ENCODE measurements around the gene C2CD2.
A peak's percentile ranks its signal among the peaks of the same experiment; 100 is the strongest.

The C2CD2 gene

GRCh38 chr21:41914965-41915364 lies 38.9 kb downstream of the C2CD2 start:
- DNase-seq (ENCODE audit: low read depth in 3 of 3, low spot score in 1 of 3): no peak

GRCh38 chr21:41914358-41914757 lies 39.5 kb downstream of the C2CD2 start:
- DNase-seq (ENCODE audit: low read depth in 3 of 3, low spot score in 1 of 3): no peak

GRCh38 chr21:41913230-41913629 lies 40.6 kb downstream of the C2CD2 start:
- no peak for DNase-seq (ENCODE audit: low read depth in 3 of 3, low spot score in 1 of 3)

- no peak for DNase-seq (ENCODE audit: low read depth in 3 of 3, low spot score in 1 of 3)
Measured at GRCh38 chr21:41908829-41909228, 45.0 kb downstream of the C2CD2 start.

- no peak for DNase-seq (ENCODE audit: low read depth in 3 of 3, low spot score in 1 of 3)
Measured at GRCh38 chr21:41907496-41908258, 46.1 kb downstream of the C2CD2 start.

- no peak for DNase-seq (ENCODE audit: low read depth in 3 of 3, low spot score in 1 of 3)
Measured at GRCh38 chr21:41906770-41907169, 47.0 kb downstream of the C2CD2 start.

GRCh38 chr21:41903559-41904351 lies 50.1 kb downstream of the C2CD2 start:
- no peak for DNase-seq (ENCODE audit: low read depth in 3 of 3, low spot score in 1 of 3)

- DNase-seq (ENCODE audit: low read depth in 3 of 3, low spot score in 1 of 3): no peak
Measured at GRCh38 chr21:41902946-41903345, 50.9 kb downstream of the C2CD2 start.

GRCh38 chr21:41901782-41902181 lies 52.0 kb downstream of the C2CD2 start:
- no peak for DNase-seq (ENCODE audit: low read depth in 3 of 3, low spot score in 1 of 3)

- DNase-seq (ENCODE audit: low read depth in 3 of 3, low spot score in 1 of 3): no peak
Measured at GRCh38 chr21:41901099-41901498, 52.7 kb downstream of the C2CD2 start.

GRCh38 chr21:41900401-41900800 lies 53.4 kb downstream of the C2CD2 start:
- DNase-seq (ENCODE audit: low read depth in 3 of 3, low spot score in 1 of 3): no peak

- no peak for DNase-seq (ENCODE audit: low read depth in 3 of 3, low spot score in 1 of 3)
Measured at GRCh38 chr21:41899426-41900202, 54.2 kb downstream of the C2CD2 start.

GRCh38 chr21:41898998-41899397 lies 54.8 kb downstream of the C2CD2 start:
- no peak for DNase-seq (ENCODE audit: low read depth in 3 of 3, low spot score in 1 of 3)

- DNase-seq (ENCODE audit: low read depth in 3 of 3, low spot score in 1 of 3): no peak
Measured at GRCh38 chr21:41897700-41898099, 56.1 kb downstream of the C2CD2 start.

GRCh38 chr21:41897047-41897669 lies 56.7 kb downstream of the C2CD2 start:
- DNase-seq (ENCODE audit: low read depth in 3 of 3, low spot score in 1 of 3): no peak

- peak; percentile 11 to 26 (median 15) for DNase-seq (ENCODE audit: low read depth in 3 of 3, low spot score in 1 of 3)
Measured at GRCh38 chr21:41895643-41896493, 58.0 kb downstream of the C2CD2 start.

- no peak for DNase-seq (ENCODE audit: low read depth in 3 of 3, low spot score in 1 of 3)
Measured at GRCh38 chr21:41894922-41895557, 58.8 kb downstream of the C2CD2 start.

GRCh38 chr21:41894511-41894910 lies 59.3 kb downstream of the C2CD2 start:
- no peak for DNase-seq (ENCODE audit: low read depth in 3 of 3, low spot score in 1 of 3)

GRCh38 chr21:41892726-41893125 lies 61.1 kb downstream of the C2CD2 start:
- no peak for DNase-seq (ENCODE audit: low read depth in 3 of 3, low spot score in 1 of 3)

- DNase-seq (ENCODE audit: low read depth in 3 of 3, low spot score in 1 of 3): no peak
Measured at GRCh38 chr21:41891132-41891531, 62.7 kb downstream of the C2CD2 start.

Data from stimulated activated CD4-positive, alpha-beta T cell treated with anti-CD3 and anti-CD28 coated beads, TNF-alpha, amount 100 ng/mL, for 1 hour (primary cell).